Amniotic stem cell (primary cell): ENCODE results near the gene PRXL2A.
A peak's percentile ranks its signal among the peaks of the same experiment; 100 is the strongest.
"Not testable (repeated sequence)": the region's sequence is repeated elsewhere in the genome, so short reads cannot be mapped to it uniquely, and the experiment has no call there.

ENCODE experiments used
- DNase-seq: peaks from one replicate; lab custom pipeline; 2025; lab: John Stamatoyannopoulos, UW

PRXL2A gene

DNA sequence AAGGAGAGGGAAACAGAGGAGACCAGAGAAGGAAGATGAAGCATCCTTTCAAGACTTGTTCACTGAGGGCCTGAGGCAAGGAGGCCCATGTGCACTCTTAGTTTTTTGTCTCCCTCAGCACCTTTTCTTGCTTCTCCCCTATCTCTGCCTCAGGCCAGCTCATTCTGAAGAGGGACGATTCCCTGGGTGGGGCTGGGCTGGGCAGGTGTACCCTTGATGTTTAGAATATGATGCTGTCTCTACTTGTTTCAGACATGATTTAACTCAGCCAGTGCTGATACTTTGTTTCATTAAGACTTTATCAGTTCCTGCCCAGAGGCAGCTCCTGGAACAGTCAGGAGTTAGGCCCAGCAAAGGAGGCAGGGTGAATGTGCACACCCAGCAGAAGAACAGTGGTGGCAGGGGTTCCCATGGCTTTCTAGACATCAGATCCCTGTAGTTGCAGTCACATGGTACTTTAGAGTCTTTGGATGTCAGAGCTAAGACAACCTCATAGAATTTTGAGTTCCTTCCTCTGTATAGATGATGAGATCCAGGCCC is 3.4 kb downstream of the PRXL2A start:
- no peak for DNase-seq

DNA sequence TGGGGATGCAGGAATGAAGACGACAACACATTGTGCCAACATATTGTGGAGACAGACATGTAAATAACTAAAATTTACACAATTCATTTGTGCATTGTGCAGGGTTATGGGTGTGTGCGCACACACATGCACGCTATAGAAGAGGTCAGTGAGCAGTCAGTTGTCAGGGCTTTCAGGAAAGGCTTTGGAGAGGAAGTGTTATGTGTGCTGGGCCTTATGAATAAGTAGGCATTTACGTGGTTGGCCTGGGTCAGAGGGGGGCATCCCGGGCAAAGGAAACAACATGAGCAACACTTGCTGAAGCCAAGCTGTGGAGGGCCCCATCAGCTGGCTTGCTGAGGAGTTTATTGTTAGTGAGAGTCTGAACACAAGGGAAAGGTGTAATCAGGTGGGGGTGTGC is 4.1 kb downstream of the PRXL2A start:
- DNase-seq: no peak

DNA sequence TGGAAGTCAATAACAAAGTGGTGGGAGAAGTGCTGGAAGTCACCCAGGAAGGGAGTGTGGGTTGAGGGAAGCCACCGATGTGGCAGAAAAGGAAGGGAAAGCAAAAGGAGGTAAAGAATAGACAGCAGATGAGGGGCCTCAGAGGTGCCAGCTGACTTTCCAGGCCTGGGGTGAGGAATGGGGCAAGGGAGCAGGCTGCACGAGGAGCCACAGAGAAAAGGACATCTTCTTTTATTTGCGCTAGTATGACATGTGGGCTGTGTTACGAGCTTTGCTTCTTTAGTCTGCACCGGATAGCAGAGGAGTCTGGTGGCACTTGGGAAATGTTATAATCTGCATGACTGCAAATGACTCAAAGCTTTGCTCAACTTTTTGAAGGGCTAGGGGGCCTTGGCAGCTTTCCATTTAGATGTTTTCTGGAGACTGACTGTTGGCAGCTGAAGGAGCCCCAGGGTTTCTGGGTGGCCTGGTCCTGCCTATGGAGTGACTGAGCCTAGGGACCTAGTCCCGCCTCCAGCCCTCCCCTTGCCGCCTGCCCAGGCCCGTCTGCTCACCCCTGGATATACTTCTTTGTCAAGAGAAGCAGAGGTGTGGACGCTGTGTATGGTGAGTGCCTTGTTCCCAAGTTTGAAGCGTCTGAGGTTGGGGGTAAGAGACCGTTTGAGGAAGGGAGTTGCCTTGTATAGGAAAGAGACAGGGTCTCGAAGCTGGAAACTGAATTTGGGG is 5.1 kb downstream of the PRXL2A start:
- DNase-seq: peak; percentile 49

DNA sequence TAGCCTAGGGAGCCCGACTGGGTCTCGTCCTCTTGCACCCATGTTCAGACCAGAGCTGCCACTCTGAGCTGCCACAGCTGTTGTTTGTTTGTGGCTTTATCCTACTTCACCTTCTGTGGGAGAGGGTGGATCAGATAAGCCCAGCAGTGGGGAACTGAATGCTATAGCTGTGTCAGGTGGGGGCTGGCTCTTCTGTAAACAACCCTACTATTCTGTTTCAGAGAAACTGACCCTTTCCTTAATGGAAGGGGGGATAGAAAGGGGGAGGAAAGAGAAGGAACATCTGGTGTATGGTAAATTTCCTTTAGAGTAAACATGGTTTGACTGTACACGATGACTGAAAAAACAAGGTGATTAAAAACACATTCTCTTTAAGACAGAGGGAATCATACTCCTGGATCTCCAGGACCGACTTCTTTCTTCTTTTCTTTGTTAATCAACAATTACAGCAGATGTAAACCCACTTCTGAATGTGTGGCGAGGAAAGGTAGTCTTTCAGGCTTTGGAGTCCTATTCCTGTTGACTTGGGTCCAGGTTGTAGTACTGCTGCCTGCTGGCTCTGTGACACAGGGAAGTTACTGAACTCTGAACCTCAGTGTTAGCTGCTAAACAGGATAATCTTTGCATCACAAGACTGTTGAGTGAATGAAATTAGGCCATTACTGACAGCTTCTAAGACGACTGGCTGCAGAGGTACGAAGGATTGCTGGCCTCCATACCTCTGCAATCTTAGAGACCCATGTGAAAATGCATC is 6.0 kb downstream of the PRXL2A start:
- DNase-seq: no peak

DNA sequence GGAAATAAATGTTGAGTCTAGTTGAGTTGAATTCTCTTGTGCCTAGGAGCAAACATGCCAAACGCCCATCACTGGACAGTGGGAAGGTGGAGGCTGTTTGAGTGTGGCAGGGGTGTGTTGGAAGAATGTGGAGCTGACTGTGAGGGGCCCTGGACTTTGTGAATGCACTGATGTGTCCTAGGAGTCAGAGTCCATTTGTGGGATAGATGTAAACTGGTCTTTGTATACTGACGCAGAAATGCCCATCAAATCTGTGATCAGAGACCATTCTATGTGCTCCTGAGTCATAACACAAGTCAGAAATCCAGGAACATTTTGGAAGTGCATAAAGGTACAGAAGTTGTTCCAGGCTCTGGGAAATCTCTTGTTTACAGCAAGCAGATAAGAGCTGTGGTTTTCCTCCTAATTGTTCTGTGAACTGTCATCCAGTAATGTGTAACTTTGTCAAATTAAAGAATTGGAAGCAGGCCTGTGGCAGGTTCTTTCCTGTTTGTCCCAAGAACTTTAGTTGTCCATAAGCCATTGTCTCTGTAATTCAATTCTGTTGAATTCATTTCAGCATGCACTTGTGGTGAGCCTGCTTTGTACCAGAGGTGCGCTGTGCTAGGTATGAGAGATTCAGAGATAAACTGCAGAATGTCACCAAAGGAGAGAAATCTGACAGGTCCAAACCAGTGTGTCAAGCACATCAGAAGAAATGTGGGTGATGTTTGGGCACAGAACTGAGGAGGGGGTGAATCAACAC is 7.6 kb downstream of the PRXL2A start:
- DNase-seq: no peak

DNA sequence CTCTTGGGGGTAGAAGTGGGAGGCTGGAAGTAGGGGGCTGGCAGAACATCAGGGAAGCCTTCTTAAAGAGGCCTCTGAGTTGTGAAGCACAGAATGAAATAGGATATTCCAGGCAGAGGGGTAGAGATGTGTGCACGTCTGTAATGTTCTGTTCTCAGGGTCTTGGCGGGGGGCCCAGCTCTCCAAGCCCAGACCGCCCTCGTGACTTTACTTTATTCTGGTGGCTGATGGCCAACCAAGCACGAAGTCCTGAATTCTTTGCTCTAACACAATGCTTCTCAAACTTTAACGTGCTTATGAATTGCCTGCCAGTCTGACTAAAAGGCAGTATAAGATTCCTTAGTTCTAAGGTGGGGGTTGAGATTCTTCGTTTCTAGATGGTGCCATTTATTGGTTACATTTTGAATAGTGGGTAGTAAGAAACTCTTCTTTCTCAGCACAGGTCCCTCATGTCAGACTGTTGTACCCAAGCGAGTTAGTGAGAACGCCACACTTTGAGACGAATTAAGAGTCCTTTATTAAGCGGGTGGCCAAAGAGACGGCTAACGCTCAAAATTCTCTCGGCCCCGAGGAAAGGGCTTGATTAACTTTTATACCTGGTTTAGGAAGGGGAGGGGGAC is 8.2 kb downstream of the PRXL2A start:
- no peak for DNase-seq

DNA sequence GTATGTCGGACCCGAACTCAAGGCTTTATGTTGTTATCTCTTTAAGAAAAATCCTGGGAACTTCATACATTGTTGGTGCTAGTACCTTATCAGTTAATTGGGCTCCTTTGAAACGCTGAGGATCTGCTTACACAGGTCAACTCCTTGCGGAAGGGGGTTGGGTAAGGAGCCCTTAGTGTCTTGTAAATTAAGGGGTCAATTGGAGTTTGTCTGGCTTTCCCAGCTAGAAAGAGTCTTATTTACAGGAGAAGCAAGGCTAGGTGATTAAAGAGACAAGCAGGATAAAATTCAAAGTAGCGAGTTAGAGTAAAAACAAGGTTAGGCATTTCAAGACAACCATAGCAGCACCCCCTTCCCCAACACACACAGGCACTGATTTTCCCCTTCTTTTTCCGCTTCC is 8.9 kb downstream of the PRXL2A start:
- DNase-seq: not testable (repeated sequence)

DNA sequence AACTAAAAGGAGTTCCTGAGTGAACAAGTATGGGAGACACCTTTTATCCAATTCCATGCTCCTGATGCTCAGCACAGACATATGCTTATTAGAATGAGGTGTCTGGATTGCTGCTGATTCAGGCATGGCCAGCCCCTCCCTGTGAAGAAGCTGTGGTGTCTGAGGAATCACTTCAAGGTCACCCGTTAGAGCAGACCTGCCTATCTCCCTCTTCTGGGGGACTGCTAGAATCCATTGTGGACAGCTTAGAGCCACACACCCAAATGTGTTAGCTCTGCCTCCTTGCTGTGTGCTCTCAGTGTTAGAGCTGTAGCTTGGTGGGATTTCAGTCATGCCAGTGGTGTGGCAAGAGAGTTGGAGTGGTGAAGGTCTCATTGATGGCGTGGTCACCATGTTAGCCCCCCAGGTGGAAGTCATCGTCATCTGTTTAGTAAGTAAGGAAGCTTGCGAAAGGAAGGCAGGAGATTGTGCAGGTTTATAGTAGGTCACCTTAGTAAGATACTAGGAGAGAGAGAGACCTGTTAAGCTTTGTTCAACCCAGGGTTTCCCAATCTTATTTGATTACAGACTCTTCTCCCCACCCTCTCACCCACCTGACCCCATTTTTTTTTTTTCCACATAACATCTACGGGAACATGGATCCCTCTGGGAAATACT is 12.8 kb downstream of the PRXL2A start:
- no peak for DNase-seq

DNA sequence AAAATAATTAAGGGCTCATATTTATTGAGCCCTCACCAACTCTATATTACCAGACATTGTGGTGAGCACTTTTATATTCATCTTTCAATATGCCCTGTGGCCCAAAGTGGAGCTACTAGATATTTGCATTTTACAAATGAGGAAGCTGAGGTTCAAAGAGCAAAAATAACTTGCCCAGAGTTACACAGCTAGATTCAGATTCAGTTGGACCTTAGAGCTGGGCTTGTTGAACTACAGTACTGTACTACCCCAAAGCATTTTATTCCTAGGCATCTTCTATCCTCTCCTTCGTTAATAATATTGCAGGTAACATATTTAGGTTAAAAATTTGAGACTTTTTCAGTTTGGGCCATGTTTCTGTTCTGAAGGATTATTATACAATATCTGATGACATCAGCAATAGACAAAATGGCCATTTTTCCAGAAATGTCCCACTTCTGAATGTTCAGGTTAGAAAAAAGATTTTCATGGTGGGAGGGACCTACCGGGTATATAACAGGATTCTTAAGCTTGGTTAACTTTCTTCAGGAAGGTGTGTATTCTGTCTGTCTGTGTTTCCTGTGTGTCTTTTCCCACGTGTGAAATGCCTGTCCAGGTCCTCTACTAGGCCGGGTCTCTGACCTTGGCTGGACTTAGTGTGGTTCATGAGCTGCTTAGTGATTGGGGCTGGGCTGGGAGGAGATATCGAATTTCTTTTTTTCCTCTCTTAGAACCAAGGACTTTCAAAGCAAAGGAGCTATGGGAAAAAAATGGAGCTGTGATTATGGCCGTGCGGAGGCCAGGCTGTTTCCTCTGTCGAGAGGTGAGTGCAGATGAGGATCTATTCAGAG is 13.6 kb downstream of the PRXL2A start:
- no peak for DNase-seq

DNA sequence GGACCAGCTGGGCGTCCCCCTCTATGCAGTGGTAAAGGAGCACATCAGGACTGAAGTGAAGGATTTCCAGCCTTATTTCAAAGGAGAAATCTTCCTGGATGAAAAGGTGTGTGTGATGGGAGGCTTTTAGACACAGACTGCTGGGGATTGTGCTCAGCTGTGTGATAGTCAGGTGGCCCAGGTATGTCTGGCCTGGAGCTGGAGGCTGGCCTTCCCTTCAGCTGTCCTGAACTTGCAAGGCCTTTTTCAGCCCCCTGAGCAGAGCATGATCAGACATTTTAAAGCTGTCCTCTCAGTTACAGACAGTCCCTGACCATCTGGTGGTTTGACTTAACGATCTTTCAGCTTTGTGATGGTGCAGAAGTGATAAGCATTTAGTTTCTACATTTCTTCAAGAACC is 17.6 kb downstream of the PRXL2A start:
- DNase-seq: no peak

DNA sequence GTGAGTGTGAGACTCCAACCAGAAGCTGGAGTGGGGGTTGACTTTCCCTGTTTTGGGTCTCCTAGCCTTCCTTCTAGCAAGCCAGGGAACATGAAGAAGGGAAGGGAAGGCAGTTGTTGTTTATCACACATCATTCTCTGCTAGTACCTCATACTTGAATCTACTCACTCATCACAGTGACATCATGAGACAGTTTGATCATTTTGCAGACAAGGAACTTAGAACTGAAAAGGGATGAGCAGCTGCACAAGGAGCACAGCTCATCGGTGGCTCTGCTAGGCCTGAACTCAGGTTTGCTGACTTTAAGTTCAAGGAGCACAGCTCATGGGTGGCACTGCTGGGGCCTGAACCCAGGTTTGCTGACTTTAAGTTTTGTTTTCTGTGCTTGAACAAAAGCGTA is 19.2 kb downstream of the PRXL2A start:
- no peak for DNase-seq

DNA sequence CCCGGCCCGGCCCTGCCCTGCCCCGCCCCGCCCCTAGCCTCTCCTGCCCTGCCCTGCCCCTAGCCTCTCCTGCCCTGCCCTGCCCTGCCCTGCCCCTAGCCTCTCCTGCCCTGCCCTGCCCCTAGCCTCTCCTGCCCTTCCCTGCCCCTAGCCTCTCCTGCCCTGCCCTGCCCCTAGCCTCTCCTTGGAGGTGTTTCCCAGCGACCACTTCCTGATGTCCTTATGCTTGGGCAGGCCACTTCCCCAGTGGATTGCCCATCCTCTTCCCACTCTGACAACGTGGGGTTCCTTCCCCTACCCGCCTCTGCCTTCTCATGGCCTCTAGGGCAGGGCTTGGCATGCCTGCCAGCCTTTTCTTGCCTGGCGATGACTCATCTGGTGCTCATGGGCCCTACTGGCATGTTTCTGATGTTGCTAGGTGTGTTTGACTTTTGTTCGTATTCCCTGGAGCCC is 21.2 kb downstream of the PRXL2A start:
- DNase-seq: no peak

DNA sequence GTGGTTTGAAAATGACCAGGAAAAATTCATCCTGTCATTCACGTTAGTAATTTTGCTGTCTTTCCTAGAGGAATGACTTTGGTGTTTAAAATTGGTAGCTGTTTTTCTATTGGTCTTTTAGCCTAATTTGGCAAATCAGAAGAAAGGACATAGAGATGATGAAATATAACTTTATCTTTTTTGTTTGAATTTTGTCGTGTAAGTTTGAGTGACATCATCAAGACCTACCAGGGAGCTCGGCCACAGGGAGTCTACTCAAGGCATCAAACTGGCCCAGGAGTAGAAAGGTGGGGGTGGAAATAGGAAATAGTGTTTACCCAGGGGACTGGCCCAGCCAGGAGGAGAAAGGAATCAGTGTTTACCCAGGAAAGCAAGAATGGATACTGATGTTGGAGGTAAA is 24.8 kb downstream of the PRXL2A start:
- no peak for DNase-seq

DNA sequence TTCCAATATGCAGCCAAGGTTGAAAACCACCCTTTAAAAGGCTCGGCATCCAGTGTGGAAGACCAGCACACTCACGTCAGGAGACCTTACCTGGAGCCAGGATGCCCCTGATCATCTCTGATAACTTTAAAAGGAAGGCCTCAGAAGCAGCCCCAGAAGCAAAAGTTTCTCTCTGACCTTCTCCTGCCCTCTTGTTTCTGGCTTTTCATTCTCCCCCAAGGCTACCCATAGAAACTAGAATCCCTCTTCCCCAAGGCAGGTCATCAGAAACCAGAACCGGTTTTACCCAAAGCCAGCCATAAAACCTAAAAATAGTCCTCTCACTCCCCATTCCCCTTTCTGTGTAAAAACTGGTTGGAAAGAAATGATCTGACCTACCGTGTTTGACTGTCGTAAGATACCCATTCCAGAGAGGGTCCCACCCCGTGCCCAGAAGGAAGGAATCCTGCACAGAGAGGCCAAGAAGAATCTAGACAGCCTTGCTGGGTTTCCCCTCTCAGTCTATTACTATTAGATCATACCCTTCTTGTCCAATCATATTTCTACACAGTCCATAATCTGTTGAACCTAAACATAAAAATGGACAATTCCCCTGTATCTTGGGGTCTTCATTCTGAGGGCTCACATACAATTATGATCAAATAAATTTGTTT is 28.2 kb downstream of the PRXL2A start:
- DNase-seq: no peak

DNA sequence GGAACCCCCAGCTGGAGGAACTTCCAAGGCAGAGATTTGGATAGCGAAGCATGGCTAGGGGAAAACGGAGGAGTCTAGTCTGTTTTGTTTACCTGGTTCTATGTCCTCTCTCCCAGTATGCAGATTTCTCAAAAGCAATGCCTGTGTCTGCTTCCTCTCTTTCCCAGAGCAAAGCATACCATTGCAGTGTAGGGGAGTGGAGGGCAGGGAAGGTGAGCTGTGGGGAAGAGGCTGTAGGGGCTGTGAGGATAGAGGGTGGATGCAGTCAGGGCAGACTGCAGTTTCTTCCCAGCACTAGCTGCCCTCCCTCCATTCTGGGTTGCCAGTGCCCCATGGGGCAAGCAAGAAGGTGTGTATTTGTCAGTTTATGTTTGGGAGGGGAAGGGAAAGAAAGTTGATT is 28.9 kb downstream of the PRXL2A start:
- DNase-seq: no peak

DNA sequence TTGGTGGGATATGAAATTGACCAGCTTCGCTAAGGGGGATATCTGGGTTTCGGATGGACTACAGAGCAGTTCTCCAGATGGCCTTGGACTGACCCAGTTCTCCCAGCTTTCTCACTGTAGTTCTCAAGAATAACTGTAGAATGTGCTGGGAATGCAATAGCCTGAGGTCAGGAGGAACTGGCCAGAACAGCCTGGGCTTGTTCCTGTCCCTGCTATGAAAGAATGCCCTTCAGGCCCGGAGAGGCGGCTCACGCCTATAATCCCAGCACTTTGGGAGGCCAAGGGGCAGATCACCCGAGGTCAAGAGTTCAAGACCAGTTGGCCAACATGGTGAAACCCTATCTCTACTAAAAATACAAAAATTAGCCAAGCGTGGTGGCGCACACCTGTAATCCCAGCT is 33.5 kb downstream of the PRXL2A start:
- no peak for DNase-seq

DNA sequence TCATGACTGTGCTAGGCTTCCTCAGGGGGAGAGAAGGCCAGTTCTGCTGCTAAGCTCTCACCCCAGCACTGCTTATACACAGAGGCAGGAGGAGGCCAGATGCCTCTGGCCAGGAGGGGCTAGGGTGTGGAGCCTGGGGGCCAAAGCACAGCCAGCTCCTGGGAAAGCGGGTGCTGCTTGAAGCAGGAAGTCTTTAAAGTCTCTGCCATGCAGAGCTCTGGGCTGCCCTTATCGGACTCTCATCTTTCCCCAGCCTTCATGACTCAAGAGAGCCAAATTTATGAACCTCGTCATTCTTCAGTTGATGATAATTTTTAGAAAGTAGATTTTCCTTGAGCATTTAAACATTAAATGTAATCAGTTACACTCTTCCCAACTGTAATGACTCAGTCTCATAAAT is 34.5 kb downstream of the PRXL2A start:
- no peak for DNase-seq

DNA sequence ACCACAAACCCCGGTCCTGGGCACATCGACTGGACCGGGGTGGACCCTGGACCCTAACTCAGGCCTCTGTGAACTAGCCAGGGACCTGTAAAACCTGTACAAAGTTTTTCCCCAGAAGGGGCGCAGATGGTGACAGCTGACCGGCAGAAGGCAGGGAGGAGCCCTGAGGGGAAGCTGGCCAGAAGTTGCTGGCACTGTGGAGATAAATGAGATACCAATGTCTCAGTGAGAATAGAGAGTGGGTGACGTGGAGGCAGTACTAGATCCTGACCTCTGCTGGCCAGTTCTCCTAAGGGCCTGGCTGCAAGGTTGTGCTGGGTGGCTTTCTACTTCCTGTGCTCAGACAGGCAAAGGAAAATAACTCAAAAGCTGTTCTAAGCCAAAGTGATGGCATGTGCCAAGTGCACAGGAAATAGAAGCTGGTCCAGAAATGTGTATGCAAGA is 35.2 kb downstream of the PRXL2A start:
- no peak for DNase-seq

DNA sequence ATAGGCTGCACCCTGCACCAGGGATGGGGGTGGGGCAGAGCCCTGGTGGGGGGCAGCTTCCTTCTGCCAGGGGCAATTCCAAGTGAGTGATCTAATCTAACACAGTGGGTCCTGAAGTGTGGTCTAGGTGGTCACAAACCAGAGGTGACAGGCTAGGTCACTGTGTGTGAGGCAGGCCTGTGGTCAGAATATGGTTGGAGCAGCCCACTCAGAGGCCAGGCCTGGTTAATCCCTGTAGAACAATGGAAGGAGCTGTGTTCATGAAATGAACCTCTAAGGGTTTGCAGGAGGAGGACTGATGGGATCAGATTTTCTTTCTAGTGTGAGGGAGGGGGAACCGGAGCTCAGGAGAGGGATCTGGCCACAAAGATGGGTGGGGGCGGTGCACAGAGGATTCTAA is 35.8 kb downstream of the PRXL2A start:
- no peak for DNase-seq

DNA sequence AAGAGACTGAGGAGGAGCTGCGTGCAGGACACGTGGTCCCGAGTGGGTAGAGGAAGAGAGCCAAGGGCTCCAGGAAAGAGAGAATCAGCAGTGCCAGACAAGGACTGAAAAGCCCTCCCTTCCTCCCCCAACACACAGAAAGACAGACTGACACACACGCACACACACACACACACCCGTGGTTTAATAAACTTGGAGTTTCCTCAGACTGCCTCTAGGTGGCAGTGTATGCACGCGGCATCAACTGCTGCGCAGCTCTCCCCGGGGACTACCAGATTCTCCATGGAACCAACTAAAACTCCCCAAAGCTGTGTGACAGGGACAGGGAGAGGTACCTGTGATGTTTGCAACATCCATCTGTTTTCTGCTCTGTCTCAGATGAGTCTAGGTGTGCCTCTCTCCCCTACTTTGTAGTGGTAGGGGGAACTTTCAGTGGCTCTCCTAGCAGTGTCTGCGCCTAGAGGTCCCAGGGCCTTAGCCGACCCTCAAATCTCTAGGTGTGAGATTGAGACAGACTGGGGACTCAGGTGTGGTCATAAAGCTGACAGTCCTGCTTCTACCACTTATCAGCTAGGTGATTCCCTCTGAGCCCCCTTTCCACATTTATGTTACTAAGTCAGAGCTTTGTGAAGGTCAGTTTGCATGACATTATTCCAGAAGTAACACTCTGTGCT is 36.4 kb downstream of the PRXL2A start:
- peak; percentile 46 for DNase-seq
